ENCODE measurements around the gene SH3GL3. TPM values are rescaled to one million over a fixed set of nuclear protein-coding genes. Genes with fewer than 3 reads are reported as not detected.
A peak's percentile ranks its signal among the peaks of the same experiment; 100 is the strongest.

Gene SH3GL3
- total and polyA plus RNA-seq, 8 donors, result 0.56 to 3.3 (median 1.4) TPM; not detected in 4

- WGBS, 5 donors, result 63 to 85% (median 83%) methylated on average over 3 to 8 of the region's 8 CpGs
- intact Hi-C loops (cut with DNase I; ENCODE audit: low total_unique reads), result no loop called here
Observed at GRCh38 chr15:83655237-83655616, 208.1 kb downstream of the SH3GL3 start.

GRCh38 chr15:83656192-83656591 is 209.1 kb downstream of the SH3GL3 start:
- peak overlapping the region in 1 of 5 donors; percentile 83 for H3K27ac ChIP-seq
- intact Hi-C loops (cut with DNase I; ENCODE audit: low total_unique reads), result no loop called here
- TF ChIP-seq POLR2AphosphoS5 (IDR thresholded peaks at IDR 0.05), result no peak
- TF ChIP-seq POLR2A (IDR thresholded peaks at IDR 0.05), result no peak
- TF ChIP-seq EP300 (IDR thresholded peaks at IDR 0.05), result no peak
- no peak for TF ChIP-seq CTCF (IDR thresholded peaks at IDR 0.05)
- peaks cover 11 to 62% (median 50%) of the 10 kb centered on the region in 4 donors for H3K4me1 ChIP-seq
- peaks cover 0 to 30% (median 13%) of the 10 kb centered on the region in 3 donors for H3K27me3 ChIP-seq
- WGBS, 5 donors, result 73 to 86% (median 84%) methylated on average over 5 of the region's 5 CpGs
- DNase-seq, result no peak
- no peak overlapping the region for H3K4me3 ChIP-seq
- no peaks in the 10 kb centered on the region for H3K9me3 ChIP-seq
- H3K36me3 ChIP-seq, result no peaks in the 10 kb centered on the region

More at GRCh38 chr15:83655237-83655616, 208.1 kb downstream of the SH3GL3 start:
- H3K4me3 ChIP-seq, result peak overlapping the region; percentile 57 to 67 (median 62)
- no peaks in the 10 kb centered on the region for H3K36me3 ChIP-seq
- peak overlapping the region in 3 of 5 donors; percentile 79 to 86 (median 83) for H3K27ac ChIP-seq
- H3K9me3 ChIP-seq, result no peaks in the 10 kb centered on the region
- TF ChIP-seq CTCF (IDR thresholded peaks at IDR 0.05) (no peak), EP300 (IDR thresholded peaks at IDR 0.05) (no peak), POLR2A (IDR thresholded peaks at IDR 0.05) (no peak), POLR2AphosphoS5 (IDR thresholded peaks at IDR 0.05) (no peak)
- peaks cover 0 to 30% (median 13%) of the 10 kb centered on the region in 3 donors for H3K27me3 ChIP-seq
- no peak for DNase-seq
- peaks cover 11 to 62% (median 50%) of the 10 kb centered on the region in 4 donors for H3K4me1 ChIP-seq

GRCh38 chr15:83656943-83657528 is 209.9 kb downstream of the SH3GL3 start:
- no peaks in the 10 kb centered on the region for H3K36me3 ChIP-seq
- intact Hi-C loops (cut with DNase I; ENCODE audit: low total_unique reads), result no loop called here
- no peak overlapping the region for H3K4me3 ChIP-seq
- no peak for DNase-seq
- no peak for TF ChIP-seq EP300 (IDR thresholded peaks at IDR 0.05)
- TF ChIP-seq POLR2A (IDR thresholded peaks at IDR 0.05), result no peak
- TF ChIP-seq CTCF (IDR thresholded peaks at IDR 0.05), result no peak
- no peak for TF ChIP-seq POLR2AphosphoS5 (IDR thresholded peaks at IDR 0.05)
- H3K4me1 ChIP-seq, result peaks cover 11 to 62% (median 50%) of the 10 kb centered on the region in 4 donors
- H3K27ac ChIP-seq, result peak overlapping the region in 3 of 5 donors; percentile 11 to 64 (median 40)
- peaks cover 0 to 30% (median 13%) of the 10 kb centered on the region in 3 donors for H3K27me3 ChIP-seq
- no peaks in the 10 kb centered on the region for H3K9me3 ChIP-seq
- WGBS, 5 donors, result 82 to 90% (median 85%) methylated on average over 10 of the region's 10 CpGs

- Histone ChIP-seq H3K4me3 (no peak overlapping the region), H3K4me1 (peaks cover 11 to 61% (median 49%) of the 10 kb centered on the region in 4 donors), H3K27me3 (peaks cover 0 to 29% (median 13%) of the 10 kb centered on the region in 3 donors), H3K36me3 (no peaks in the 10 kb centered on the region), H3K9me3 (no peaks in the 10 kb centered on the region), H3K27ac (peak overlapping the region in 3 of 5 donors; percentile 40 to 70 (median 64))
- no peak for TF ChIP-seq POLR2AphosphoS5 (IDR thresholded peaks at IDR 0.05)
- no peak for TF ChIP-seq POLR2A (IDR thresholded peaks at IDR 0.05)
- TF ChIP-seq EP300 (IDR thresholded peaks at IDR 0.05), result no peak
- no peak for TF ChIP-seq CTCF (IDR thresholded peaks at IDR 0.05)
- no peak for DNase-seq
- intact Hi-C loops (cut with DNase I; ENCODE audit: low total_unique reads), result no loop called here
- WGBS, 5 donors, result 90 to 98% (median 92%) methylated on average over 4 of the region's 4 CpGs
Observed at GRCh38 chr15:83657549-83657948, 210.4 kb downstream of the SH3GL3 start.
